ENCODE measurements around the gene MPL. TPM values are rescaled to one million over a fixed set of nuclear protein-coding genes. Genes with fewer than 3 reads are reported as not detected.

MPL gene
- total RNA-seq, 1 donor from 2014 or later: not detected

DNA sequence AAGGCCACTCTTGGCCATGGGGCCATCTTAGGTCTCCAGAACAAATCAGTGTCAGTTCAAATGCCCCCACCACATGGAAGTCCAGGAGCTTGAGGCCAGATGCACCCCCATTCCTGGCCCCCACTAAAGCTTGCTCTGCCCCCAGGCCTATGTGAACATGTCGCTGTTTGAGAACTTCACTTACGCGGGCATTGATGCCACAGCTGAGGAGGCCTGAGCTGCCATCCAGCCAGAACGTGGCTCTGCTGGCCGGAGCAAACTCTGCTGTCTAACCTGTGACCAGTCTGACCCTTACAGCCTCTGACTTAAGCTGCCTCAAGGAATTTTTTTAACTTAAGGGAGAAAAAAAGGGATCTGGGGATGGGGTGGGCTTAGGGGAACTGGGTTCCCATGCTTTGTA, 15.1 kb upstream of the MPL start:
- no peak for TF ChIP-seq CTCF (conservative IDR thresholded peaks at IDR 0.05; ENCODE audit: low read depth, low read length)
- no peak for DNase-seq (ENCODE audit: low read depth)

GRCh38 chr1:43324810-43325209, 12.8 kb upstream of the MPL start:
- TF ChIP-seq CTCF (conservative IDR thresholded peaks at IDR 0.05; ENCODE audit: low read depth, low read length): no peak
- no peak for DNase-seq (ENCODE audit: low read depth)
- no peak overlapping the region for H3K4me3 ChIP-seq (ENCODE audit: low read depth, low read length)

More for the DNA sequence above, 15.1 kb upstream of the MPL start:
- no peak overlapping the region for H3K4me3 ChIP-seq (ENCODE audit: low read depth, low read length)

GRCh38 chr1:43325381-43325780, 12.2 kb upstream of the MPL start:
- DNase-seq (ENCODE audit: low read depth): no peak
- no peak overlapping the region for H3K4me3 ChIP-seq (ENCODE audit: low read depth, low read length)
- no peak for TF ChIP-seq CTCF (conservative IDR thresholded peaks at IDR 0.05; ENCODE audit: low read depth, low read length)

GRCh38 chr1:43327549-43328292, 9.9 kb upstream of the MPL start:
- DNase-seq (ENCODE audit: low read depth): no peak
- TF ChIP-seq CTCF (conservative IDR thresholded peaks at IDR 0.05; ENCODE audit: low read depth, low read length): no peak
- H3K4me3 ChIP-seq (ENCODE audit: low read depth, low read length): no peak overlapping the region

- no peak overlapping the region for H3K4me3 ChIP-seq (ENCODE audit: low read depth, low read length)
- DNase-seq (ENCODE audit: low read depth): no peak
- TF ChIP-seq CTCF (conservative IDR thresholded peaks at IDR 0.05; ENCODE audit: low read depth, low read length): no peak
These were observed 7.4 kb upstream of the MPL start for GRCh38 chr1:43329995-43330751.

DNA sequence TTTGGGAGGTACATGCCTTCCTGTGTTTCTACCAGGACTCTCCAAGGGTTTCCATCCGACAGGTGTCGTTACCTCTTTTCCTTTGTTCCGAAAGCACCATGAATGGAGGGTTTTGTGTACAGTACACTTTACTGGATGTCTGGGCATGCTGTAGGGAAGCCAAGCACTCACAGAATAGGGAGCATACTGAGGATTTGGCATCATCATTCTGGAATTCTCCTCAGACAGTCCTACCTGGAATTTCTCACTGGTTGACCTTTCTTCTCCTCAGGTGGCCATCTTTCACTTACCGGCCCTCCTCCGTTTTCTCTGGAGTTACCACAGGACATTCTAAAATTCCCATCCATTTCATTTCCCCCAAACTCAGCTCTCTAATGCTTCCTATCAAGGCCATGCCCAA, 5.9 kb upstream of the MPL start:
- H3K4me3 ChIP-seq (ENCODE audit: low read depth, low read length): no peak overlapping the region
- TF ChIP-seq CTCF (conservative IDR thresholded peaks at IDR 0.05; ENCODE audit: low read depth, low read length): no peak
- DNase-seq (ENCODE audit: low read depth): no peak
